T-helper 1 cell (primary cell): ENCODE measurements around the gene TRIM40.

Source experiments
- DNase-seq, 5 donors: peaks; one replicate each; pipeline ENCODE4 v3.0.0-alpha.2; 2012 to 2020

The TRIM40 gene

DNA sequence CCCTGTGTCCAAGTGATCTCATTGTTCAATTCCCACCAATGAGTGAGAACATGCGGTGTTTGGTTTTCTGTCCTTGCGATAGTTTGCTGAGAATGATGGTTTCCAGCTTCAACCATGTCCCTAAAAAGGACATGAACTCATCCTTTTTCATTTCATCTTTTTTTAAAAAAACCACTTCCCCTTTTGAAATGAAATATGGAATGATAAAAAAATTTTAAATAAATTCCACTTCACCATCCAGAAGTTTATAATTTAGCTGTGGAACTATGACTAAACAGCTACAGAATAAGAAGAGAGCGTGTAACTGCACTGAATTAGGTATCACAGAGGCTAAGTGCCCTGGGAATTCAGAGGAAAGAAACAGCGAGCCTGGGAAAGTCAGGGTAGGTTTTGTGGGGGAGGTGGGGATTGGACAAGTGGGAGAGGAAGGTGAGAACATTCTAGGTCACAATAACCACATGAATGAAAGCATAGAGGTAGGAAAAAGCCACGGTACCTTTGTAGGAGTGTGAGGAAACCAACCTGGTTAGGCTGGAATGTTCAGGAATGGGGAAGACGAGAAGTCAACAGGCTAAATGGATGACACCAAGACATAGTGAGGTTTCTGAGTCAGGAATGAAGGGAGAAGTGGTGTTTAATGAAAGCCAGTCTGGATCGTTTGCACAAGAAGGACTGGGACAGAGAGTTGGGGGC, 14.1 kb downstream of the TRIM40 start:
- no peak for DNase-seq

DNA sequence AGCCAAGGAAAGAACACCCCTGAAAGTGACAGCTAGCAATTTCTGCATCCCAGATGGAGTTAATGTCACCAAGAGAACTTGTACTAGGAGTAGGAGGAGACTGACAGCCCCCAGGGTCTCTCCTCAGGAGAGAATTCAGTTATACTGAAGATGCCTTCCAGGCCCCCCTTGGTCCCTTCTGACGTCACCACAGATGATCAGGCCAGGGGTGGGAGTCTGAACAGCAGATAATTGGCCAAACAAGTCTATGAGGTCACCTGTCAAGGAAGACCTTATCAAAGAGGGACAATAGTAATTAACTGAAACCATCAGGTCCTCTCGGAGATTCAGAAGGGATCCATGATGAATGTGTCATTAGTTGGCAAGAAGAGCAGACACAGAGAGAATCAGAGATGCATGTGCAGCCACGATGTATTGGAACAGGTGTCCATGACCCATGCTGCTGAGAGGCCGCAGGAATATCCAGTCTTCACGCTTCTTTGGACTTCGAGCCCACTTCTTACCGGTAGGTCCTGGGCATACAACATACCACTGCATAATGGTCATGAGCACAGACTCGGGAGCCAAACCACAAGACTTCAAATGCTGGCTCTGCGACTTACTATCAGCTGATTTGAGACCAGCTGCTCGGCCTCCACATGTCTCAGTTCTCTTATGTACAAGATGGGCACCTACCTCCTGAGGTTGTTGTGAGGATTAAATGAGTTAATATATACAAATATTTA, 14.9 kb downstream of the TRIM40 start:
- no peak for DNase-seq

DNA sequence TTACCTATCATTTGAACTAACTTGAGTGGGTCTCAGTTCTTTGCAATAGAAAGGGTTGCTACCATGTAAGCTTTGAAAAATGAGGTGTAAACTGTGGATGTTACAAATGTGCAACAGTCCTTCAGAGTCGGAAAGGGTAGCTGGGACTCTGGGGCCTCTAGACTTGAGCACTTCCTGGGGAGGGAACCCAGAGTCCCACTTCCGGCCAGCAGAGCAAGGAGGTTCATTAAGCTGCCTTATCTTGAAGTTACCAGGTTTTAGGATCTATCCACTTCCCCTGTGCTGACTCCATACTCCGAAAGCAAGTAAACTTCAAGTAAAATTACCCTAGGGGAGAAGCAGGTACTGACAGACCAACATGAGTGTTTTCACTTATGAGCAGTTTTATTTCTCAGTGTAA, 15.6 kb downstream of the TRIM40 start:
- DNase-seq: no peak

DNA sequence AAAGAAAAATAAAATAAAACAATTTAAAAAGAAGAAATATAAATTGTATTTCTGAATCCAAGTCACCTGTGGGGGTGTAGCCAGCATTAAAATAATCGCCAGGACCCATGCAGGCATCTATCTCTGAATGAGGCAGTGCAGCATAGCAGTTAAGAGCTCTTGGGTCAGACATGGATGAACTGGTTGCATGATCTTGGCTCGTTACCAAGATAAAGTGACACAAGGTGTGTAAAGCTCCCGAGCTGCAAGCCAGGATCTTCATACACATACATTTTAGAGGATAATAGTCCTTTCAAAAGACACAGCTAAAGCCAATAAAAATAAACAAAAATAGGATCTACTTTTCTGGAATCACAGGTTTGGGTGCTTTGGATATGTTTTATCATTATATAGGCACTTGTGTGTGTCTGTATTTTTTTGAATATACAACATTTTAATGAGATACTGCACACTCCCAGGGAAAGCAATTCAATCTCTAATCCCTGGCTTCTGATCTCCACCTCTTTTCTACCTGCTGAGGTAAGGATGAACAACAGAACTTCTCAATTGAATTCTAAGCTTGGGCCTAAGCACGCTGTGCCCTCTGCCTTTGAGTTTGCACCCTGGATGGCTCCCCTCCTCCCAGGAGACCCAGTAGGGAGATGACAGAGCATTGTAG, 16.2 kb downstream of the TRIM40 start:
- no peak for DNase-seq

DNA sequence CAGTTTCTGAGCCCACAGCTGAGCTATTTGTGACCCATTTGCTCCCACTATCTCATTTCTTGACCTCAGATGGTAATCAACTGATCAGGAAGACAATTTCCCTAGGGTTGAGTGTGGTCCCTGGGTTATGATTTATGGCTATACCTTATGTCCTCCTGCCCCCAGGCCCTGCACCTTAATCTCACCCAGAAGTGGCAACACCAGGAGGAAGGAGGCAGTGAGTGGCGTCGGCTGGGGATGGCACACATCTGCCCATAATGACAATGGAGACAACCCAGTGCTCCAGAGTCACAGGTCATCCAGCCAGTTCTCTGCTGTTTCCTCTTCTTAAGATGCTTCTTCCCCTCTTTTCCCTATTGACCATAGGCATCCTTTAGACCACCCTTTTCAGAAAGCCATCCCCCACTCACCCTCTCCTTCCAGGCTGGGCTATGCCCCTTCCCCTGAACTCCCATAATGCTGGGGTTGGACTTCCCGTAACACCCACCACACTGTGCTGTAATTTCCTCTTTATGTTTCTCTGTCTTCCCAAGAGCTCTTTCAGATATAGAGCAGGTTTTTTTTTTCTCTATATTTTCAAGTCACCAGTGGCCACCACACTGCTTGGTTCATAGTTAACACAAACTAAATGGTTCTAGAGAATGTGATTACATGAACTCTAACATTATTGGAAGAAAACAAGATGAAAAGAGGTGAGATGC, 17.1 kb downstream of the TRIM40 start:
- no peak for DNase-seq

DNA sequence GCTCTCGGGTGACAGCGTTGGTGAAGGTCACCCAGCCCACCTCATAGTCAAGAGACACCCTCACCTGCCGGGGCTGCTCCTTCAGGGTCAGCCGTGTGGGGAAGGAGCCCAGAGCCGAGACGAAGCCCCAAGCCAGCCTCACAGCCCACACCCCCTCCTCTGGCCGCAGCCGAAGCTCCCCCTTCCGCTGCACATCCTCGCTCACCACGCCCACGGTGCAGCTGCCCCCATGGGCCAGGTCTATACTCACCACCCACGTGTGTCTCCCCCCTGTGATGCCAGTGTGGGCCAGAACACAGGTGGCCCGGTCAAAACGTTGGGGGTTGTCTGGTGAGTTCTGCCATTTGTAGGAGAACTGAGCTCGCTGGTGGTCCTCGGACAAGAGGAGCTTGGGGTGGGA, 18.1 kb downstream of the TRIM40 start:
- DNase-seq: no peak

DNA sequence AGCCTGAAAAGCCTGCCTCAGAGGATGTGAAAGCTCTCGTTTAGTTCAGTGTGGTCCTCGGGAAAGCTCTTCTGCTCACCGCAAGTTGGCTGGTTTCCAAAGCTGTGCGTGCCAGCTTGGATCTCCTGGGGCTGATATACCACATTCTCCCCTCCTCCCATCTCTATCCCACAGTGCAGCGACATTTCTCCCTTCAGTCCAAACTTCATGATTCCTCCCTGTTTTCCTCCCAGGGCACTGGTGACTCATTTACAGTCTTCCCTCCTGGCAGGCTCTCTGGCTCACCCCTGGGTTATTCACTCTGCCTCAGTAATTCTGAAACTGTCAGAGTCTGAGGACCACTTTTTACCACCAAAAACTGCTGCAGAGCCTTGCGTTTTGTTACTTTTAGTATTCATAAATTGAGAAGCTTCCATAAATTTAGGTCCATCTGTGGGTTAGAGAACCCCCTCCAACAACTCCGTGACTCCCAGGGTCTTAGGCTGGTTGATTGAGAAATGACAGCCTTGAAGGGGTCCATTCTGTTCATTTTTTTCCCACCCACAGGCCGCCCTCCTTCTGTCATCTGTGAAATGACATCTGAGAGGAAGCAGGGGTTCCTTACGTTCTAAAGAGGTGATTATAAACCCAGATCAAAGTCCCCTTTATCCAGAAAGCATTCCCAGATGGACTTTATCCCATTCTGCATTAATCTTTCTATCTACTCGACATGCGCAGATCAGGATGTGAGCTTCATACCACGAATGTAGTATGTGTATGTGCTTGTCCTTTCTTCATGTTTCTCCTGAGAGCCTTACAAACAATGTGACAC, 19.0 kb downstream of the TRIM40 start:
- DNase-seq: no peak

DNA sequence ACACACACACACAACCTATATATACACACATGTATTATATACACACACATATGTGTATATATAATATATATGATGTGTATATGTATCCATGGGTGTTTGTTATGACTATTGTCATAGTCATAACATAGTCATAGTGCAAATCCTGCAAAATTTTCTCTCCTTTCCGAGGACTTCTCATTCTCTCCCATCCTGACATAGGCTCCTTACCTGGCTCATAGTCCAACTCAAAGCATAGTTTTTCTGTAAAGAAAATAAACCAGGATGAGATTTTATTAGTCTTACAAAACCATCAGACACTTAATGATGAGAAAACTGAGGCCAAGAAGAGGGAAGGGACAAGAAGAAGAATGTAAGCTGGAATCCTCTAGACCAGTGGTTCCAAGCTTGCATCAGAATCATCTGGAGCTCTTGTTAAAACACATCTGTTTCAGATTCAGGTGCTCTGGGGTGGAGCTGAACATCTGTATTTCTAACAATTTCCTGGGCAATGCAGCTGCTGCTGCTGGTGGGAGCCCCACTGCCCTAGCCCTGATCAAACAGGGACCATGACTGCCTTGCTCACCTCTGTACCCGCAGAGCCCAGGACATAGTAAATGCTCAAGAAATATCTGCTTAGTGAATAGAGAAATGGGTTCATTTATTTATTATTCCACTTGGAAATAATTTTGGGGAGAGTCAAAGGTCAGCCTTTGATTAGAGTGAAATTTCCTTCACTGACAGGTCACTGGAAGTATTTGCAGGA, 19.8 kb downstream of the TRIM40 start:
- no peak for DNase-seq

DNA sequence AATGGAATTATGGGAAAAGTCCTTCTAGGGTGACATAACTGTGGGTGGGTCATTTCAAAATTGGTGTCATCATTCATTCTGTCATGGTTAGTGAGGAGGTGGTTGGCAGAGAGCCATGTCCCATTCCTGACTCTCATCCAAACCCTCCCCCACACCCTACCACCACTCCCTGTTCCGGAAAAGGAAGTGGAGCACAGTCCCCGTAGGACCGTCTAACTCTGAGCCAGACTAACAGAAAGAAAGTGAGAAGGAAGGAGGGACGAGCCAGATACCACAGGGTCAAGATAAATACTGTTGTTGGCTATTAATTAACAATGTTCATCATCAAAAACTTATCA, 20.3 kb downstream of the TRIM40 start:
- DNase-seq: no peak

DNA sequence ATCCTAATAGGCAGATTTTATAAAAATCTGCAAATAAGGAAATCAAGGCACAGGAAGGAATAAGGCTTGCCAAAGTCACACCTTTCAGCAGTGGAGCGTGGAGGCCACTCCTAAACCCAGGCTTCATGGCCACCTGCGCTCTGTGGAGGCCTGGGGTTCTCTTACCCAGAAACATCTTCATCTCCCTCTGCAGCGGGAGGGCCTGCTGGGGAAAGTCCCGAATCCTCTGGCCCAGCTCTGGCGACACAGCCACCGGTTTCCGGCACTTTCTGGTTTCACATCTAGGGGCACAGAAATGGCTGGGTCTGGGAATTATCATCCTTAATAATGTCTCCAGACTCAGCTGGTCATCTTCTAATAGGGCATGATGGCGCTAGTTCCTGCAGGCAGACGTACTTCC, 20.8 kb downstream of the TRIM40 start:
- DNase-seq: no peak

DNA sequence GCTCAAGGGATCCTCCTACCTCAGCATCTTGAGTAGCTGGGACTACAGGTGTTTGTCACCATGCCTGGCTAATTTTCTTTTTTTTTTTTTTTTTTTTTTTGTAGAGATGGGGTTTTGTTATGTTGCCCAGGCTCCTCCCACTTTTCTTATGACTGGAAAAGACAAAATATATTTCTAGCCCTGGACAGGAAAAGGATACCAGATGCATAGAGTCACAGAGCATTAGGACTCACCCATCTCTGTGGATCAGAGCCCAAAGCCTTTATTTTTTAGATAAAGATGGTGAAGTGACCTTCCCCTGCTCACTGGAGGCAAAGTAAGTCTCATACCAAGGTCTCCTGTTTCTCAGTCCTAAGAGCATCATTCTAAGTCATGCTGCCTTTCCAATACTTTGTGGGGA, 21.6 kb downstream of the TRIM40 start:
- no peak for DNase-seq

DNA sequence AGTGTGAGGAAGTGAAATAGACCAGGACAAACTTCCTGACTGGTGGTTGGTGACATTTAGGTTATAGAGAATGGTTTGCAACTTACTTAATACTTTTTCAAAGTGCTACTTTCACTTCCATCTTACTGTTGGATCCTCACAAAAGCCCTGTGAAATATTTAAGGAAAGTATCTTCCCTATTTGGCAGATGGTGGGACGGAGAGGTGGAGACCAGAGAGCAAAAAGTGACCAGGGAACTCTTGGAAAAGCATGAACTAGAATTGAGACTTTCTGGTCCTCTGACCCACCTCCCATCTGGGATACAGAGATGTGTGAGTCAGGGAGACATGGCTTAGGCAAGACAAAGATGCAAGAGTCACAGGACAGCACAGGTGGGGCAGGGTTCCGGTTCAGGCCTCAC, 22.1 kb downstream of the TRIM40 start:
- DNase-seq: no peak

DNA sequence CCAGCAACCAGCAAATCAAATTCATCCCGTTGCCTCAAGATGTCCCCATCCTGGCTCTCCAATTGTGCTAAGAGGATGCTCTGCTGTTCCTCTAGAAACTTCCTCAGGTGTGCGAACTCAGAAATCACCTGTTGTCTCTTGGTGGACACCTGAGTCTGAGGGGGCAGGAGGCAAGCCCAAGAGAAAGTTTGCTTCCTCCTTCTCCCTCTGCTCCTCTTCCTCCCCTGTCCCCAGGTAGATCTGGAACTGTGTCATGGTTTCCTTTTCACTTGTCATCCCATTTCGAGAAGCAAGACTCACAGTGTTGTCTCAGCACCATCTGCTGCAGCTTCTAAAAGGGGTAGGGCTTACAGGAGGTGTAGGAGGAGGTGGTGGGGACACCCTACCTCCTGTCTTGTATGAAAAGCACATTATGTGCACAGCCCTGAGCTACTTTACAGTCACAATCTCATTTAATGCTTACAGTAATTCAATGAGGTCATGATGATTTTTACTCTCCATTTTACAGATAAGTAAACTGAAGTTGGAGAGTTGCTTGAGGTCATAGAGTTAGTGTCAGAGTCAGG, 22.6 kb downstream of the TRIM40 start:
- no peak for DNase-seq

DNA sequence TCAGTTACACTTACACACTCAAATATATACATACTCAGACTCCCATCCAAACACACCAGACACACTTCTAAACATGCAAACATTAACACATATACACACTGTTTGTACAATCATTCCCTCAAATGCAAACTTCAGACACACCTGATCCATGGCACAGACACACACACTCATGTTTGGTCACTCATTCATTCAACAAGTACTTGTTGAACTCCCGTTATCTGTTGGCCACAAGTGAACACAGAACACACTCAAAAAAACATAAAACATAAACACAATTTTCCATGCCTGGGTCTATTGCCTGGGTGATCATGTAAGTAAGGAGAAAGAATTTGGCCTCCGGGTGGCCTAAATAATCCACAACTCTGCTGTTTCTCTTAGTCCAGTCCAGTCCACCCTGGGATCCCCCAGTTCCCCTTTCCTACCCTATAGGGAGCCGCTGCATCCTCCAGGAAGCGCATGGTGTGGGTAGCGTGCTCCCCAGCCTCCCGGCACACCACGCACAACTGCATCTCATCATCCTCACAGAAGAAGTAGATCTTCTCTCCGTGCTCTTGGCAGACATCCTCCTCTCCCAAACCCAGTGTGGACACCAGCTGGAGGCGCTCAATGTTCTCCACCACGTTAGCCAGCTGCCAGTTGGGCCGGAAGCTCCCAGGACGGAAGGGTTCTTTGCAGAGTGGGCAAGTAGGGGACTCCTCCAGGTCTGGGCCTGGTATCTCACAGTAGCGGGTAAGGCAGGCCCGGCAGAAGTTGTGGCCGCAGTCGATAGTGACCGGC, 24.3 kb downstream of the TRIM40 start:
- DNase-seq: no peak

DNA sequence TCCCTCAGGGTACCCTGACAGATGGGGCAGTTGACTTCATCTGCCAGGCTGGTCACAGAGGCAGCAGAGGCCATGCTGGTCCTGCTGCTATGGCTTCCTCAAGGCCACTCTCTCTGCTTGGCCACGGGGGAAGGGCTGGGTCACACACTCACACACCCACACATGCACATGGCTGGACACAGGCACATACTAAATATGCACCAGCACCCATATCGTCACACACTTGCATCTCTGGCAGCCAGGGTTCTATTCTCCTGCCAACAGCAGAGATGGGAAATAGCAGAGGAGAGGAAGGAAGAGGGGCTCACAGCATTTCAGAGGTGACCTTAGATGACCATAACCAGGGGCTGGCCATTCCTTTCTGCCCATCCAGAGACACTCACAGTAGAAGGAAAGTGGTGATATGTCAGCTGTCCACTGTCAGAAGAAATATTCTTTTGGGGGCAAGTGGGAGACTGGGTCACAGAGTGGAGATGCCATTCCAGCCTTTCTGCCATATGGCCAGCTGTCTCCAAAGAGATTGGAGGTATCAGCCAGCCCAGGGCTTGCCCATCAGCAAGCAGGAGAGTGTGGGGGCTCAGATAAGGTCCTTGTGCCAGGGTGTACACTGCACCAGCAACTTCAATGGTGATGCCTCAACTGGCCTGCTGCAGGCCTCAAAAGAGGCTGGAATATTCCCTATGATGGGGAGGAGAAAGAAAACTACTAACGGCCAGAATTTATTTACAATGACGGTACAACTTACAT, 25.0 kb downstream of the TRIM40 start, which contains the start of gene TRIM10:
Gene TRIM10 (minus strand): TSS at position 427 of the 747 bp plus-strand sequence. CDS start 353 bp downstream, at position 74.
- DNase-seq: no peak

DNA sequence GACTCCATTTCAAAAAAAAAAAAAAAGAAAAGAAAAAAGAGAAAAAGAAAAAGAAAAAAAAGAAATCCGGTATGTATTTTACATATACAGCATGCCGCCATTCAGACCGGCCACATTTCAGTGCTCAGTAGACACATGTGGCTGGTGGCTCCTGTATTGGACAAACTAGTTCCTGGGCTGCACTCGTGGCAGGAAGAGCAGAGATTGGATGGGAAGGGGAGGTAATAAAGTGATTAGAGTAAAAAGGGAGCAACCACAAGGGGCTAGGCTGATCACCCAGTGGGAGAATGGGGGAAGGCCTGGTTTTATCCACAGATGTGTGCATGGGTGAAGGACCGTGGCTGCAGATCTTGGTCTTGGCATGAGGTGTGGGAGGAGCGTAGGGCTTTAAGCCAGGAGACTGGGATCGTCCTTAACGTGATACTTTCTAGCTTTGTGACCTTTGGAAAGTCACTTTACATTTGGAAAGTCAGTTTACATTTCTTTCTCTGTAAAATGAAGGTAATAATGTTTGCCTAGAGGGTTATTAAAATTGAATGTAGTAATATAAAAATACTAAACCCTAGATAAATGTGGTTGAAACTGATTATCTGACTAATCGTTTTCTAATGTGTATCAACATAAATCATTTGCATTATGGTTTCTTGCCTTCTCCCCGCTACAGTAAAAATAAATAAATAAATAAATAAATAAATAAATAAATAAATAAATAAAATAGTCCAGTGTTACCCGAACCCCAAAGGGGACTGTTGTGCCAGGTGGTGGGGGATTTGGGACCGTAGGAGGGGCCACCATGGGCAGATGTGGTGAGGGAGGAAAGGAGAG, 26.5 kb downstream of the TRIM40 start:
- no peak for DNase-seq

DNA sequence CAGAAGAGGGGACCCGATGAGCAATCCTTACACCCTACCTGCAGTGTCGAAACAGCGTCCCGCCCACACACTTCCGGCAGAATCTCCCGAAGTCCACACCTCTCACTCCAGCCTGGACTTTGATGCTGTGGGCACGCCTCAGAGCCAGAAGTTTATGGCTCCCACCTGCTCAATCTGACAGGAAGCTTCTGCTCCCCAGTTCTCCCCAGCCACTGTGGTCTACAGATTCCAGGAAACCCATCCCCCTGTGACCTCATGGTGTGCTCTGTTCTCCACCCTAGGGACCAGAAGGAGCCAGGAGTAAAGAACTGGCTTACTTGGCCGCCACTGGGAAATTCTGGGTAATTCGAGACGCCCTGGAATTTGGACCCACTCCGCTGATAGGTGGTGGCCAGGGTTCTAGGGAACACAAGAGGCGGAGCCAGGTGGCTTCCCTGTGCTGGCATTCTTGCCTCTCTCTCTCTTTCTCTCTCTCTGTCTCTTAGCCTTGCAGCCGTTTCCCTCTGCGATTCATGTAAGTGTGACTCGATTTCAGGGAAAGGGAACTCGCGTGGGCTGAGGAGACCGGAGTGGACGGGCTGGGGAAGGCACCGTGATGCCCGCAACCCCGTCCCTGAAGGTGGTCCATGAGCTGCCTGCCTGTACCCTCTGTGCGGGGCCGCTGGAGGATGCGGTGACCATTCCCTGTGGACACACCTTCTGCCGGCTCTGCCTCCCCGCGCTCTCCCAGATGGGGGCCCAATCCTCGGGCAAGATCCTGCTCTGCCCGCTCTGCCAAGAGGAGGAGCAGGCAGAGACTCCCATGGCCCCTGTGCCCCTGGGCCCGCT, 27.4 kb downstream of the TRIM40 start, which contains the start of gene TRIM15:
Gene TRIM15 (plus strand): TSS at position 457 of the 828 bp plus-strand sequence. CDS start 139 bp downstream, at position 596.
- DNase-seq: peak in 2 of 5 donors; percentile 27 to 39
